Upper lobe of right lung (tissue), 1 donor: ENCODE data around the gene PCDHGC3. TPM values are rescaled to one million over a fixed set of nuclear protein-coding genes. Genes with fewer than 3 reads are reported as not detected.

Experiments used
- ATAC-seq: fragments of 200-7000 bp; cut with Tn5 transposase; one replicate; pipeline ENCODE4 v1.9.1; 2020; ENCODE audit warnings: mild to moderate bottlenecking, moderate library complexity
- DNase-seq: peaks from one replicate; pipeline ENCODE4 v3.0.0-alpha.2; 2020
- H3K27ac ChIP-seq: fragments of 200-600 bp; one replicate; pipeline ENCODE4 v1.8.0; 2022
- H3K27me3 ChIP-seq: fragments of 200-600 bp; one replicate; pipeline ENCODE4 v1.8.0; 2022; ENCODE audit warnings: mild to moderate bottlenecking
- H3K36me3 ChIP-seq: fragments of 200-600 bp; one replicate; pipeline ENCODE4 v1.8.0; 2022
- H3K4me1 ChIP-seq: fragments of 200-600 bp; one replicate; pipeline ENCODE4 v1.8.0; 2022
- H3K4me3 ChIP-seq: fragments of 200-600 bp; one replicate; pipeline ENCODE4 v1.8.0; 2022; ENCODE audit warnings: mild to moderate bottlenecking
- H3K9me3 ChIP-seq: fragments of 200-600 bp; one replicate; pipeline ENCODE4 v1.8.0; 2022
- intact Hi-C: fragments of 100-400 bp; cut with DNase I; formaldehyde crosslinking; loops from one replicate; pipeline ENCODE4 v1.11.0; 2022
- total RNA-seq: library from RNA; stranded (reverse); fragmentation: NEBNext Ultra II Directional; extraction: Animal tissue kit (Norgen Biotek cat#: 25700); gene quantifications from one replicate; pipeline ENCODE4 v1.2.1, GENCODE V29; 2021
- TF ChIP-seq, protein P1 (sequence below): fragments of 200-600 bp; IDR thresholded peaks from one replicate; pipeline ENCODE4 v1.8.0; 2022; ENCODE audit warnings: antibody characterized with exemption
- donor health status: DM: no; HTN: yes; CAD: no; lungs with severe emphysema.

Gene PCDHGC3
- total RNA-seq, 1 donor from 2014 or later: 109 TPM

GRCh38 chr5:141465351-141465750 lies 10.4 kb upstream of the PCDHGC3 start:
- intact Hi-C loops: no loop called here
- ATAC-seq (no peak), DNase-seq (no peak)
- Histone ChIP-seq H3K4me3 (no peak overlapping the region), H3K36me3 (no peaks in the 10 kb centered on the region), H3K27ac (no peak overlapping the region), H3K27me3 (no peaks in the 10 kb centered on the region), H3K4me1 (no peaks in the 10 kb centered on the region), H3K9me3 (no peaks in the 10 kb centered on the region)
- TF ChIP-seq, protein P1, sequence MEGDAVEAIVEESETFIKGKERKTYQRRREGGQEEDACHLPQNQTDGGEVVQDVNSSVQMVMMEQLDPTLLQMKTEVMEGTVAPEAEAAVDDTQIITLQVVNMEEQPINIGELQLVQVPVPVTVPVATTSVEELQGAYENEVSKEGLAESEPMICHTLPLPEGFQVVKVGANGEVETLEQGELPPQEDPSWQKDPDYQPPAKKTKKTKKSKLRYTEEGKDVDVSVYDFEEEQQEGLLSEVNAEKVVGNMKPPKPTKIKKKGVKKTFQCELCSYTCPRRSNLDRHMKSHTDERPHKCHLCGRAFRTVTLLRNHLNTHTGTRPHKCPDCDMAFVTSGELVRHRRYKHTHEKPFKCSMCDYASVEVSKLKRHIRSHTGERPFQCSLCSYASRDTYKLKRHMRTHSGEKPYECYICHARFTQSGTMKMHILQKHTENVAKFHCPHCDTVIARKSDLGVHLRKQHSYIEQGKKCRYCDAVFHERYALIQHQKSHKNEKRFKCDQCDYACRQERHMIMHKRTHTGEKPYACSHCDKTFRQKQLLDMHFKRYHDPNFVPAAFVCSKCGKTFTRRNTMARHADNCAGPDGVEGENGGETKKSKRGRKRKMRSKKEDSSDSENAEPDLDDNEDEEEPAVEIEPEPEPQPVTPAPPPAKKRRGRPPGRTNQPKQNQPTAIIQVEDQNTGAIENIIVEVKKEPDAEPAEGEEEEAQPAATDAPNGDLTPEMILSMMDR: no peak

GRCh38 chr5:141476132-141476911 lies 556 bp downstream of the PCDHGC3 start:
- Histone ChIP-seq H3K27ac (peak overlapping the region; percentile 81), H3K4me3 (peak overlapping the region; percentile 64), H3K36me3 (no peaks in the 10 kb centered on the region), H3K9me3 (no peaks in the 10 kb centered on the region), H3K27me3 (peaks cover 6% of the 10 kb centered on the region), H3K4me1 (peaks cover 26% of the 10 kb centered on the region)
- intact Hi-C loops: no loop called here
- DNase-seq (peak; percentile 72), ATAC-seq (peak; percentile 52)
- TF ChIP-seq, protein P1: no peak

- intact Hi-C loops: no loop called here
- TF ChIP-seq, protein P1: no peak
- H3K4me3 ChIP-seq: peak overlapping the region; percentile 64
- no peak for DNase-seq
- peaks cover 6% of the 10 kb centered on the region for H3K27me3 ChIP-seq
- H3K9me3 ChIP-seq: no peaks in the 10 kb centered on the region
- ATAC-seq: no peak
- H3K4me1 ChIP-seq: peaks cover 28% of the 10 kb centered on the region
- H3K27ac ChIP-seq: peak overlapping the region; percentile 81
- H3K36me3 ChIP-seq: no peaks in the 10 kb centered on the region
Observed at GRCh38 chr5:141477044-141477575, 1.3 kb downstream of the PCDHGC3 start.

- DNase-seq: no peak
- no peaks in the 10 kb centered on the region for H3K9me3 ChIP-seq
- TF ChIP-seq, protein P1: no peak
- H3K27ac ChIP-seq: peak overlapping the region; percentile 81
- intact Hi-C loops: no loop called here
- H3K36me3 ChIP-seq: no peaks in the 10 kb centered on the region
- peaks cover 6% of the 10 kb centered on the region for H3K27me3 ChIP-seq
- no peak for ATAC-seq
- H3K4me3 ChIP-seq: peak overlapping the region; percentile 64
- H3K4me1 ChIP-seq: peaks cover 28% of the 10 kb centered on the region
Observed at GRCh38 chr5:141477815-141478214, 2.0 kb downstream of the PCDHGC3 start.

- Histone ChIP-seq H3K27me3 (peaks cover 6% of the 10 kb centered on the region), H3K36me3 (no peaks in the 10 kb centered on the region), H3K4me3 (peak overlapping the region; percentile 64), H3K27ac (no peak overlapping the region), H3K4me1 (peaks cover 28% of the 10 kb centered on the region), H3K9me3 (no peaks in the 10 kb centered on the region)
- intact Hi-C loops: no loop called here
- TF ChIP-seq, protein P1: peak; percentile 46
- DNase-seq: peak; percentile 91
- peak; percentile 68 for ATAC-seq
Observed at GRCh38 chr5:141478321-141478945, 2.7 kb downstream of the PCDHGC3 start.
